ENCODE measurements around the gene PRKCH.

GRCh38 chr14:61581340-61581739, 260.0 kb downstream of the PRKCH start:
- TF ChIP-seq ZNF302 (CRISPR knock-in tag; IDR thresholded peaks at IDR 0.05), result no peak
- no peak for TF ChIP-seq POLR2A (IDR thresholded peaks at IDR 0.05; ENCODE audit: low read length)
- no peak for TF ChIP-seq CTCF (IDR thresholded peaks at IDR 0.05)
- no peak for TF ChIP-seq FOXS1 (CRISPR knock-in tag; IDR thresholded peaks at IDR 0.05)
- TF ChIP-seq RAD21 (conservative IDR thresholded peaks at IDR 0.05 in 1 of 2, IDR thresholded peaks at IDR 0.05 in 1 of 2), result no peak
- TF ChIP-seq, protein P1, sequence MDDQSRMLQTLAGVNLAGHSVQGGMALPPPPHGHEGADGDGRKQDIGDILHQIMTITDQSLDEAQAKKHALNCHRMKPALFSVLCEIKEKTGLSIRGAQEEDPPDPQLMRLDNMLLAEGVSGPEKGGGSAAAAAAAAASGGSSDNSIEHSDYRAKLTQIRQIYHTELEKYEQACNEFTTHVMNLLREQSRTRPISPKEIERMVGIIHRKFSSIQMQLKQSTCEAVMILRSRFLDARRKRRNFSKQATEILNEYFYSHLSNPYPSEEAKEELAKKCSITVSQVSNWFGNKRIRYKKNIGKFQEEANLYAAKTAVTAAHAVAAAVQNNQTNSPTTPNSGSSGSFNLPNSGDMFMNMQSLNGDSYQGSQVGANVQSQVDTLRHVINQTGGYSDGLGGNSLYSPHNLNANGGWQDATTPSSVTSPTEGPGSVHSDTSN (IDR thresholded peaks at IDR 0.05), result no peak
- TF ChIP-seq, protein P2, sequence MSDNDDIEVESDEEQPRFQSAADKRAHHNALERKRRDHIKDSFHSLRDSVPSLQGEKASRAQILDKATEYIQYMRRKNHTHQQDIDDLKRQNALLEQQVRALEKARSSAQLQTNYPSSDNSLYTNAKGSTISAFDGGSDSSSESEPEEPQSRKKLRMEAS (IDR thresholded peaks at IDR 0.05), result peak; percentile 11; the same call in 1 of the 2 replicates
- no peak for TF ChIP-seq SREBF2 (IDR thresholded peaks at IDR 0.05)
- TF ChIP-seq SMC3 (IDR thresholded peaks at IDR 0.05), result no peak
- no peak for TF ChIP-seq RCOR1 (IDR thresholded peaks at IDR 0.05; ENCODE audit: low read depth, low read length)
- TF ChIP-seq, protein P3, sequence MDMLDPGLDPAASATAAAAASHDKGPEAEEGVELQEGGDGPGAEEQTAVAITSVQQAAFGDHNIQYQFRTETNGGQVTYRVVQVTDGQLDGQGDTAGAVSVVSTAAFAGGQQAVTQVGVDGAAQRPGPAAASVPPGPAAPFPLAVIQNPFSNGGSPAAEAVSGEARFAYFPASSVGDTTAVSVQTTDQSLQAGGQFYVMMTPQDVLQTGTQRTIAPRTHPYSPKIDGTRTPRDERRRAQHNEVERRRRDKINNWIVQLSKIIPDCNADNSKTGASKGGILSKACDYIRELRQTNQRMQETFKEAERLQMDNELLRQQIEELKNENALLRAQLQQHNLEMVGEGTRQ (IDR thresholded peaks at IDR 0.05), result no peak

Measured in A549 (cell line).